ENCODE data around the gene MYRFL.

GRCh38 chr12:69903548-69903947, 78.5 kb downstream of the MYRFL start:
- TF ChIP-seq POLR2A (IDR thresholded peaks at IDR 0.05), result no peak
- no peak for TF ChIP-seq CTCF (IDR thresholded peaks at IDR 0.05)
- TF ChIP-seq POLR2AphosphoS5 (IDR thresholded peaks at IDR 0.05), result no peak

Measured in breast epithelium (tissue), 3 donors.